Endothelial cell of umbilical vein (primary cell): Measurements from ENCODE around the gene PARP8. TPM values are rescaled to one million over a fixed set of nuclear protein-coding genes. Genes with fewer than 3 reads are reported as not detected.

ENCODE experiments used
- BruUV-seq: library from RNA; stranded (reverse); fragments of 400-500 nt; replicated peaks from 2 replicates; lab custom pipeline; 2021; lab: Mats Ljungman, UMichigan
- CTCF ChIA-PET: fragments of 300-600, 350-600 bp; sonication (Branson Sonifier 250); formaldehyde crosslinking; loops from one replicate; lab custom pipeline; 2021; ENCODE audit warnings: antibody characterized with exemption, inconsistent platforms; lab: Charles Lee
- POLR2A ChIA-PET: fragments of 300-600, 350-600 bp; sonication (Branson Sonifier 250); formaldehyde crosslinking; loops from one replicate; lab custom pipeline; 2021; ENCODE audit warnings: antibody characterized with exemption, inconsistent platforms; lab: Charles Lee
- DNase-seq: peaks from one replicate; pipeline ENCODE4 v3.0.0-alpha.2; 2011; ENCODE audit warnings: low read depth, low spot score
- FAIRE-seq: peaks from 2 replicates; lab custom pipeline; 2011; peaks lifted over from hg19 to GRCh38; lab: Jason Lieb, UNC
- H2AFZ ChIP-seq: 2 replicates; pipeline ENCODE4 v1.6.0; 2012; ENCODE audit warnings: low read depth, low read length, control low read depth, inconsistent platforms
- H3K27ac ChIP-seq: 2 replicates; pipeline ENCODE4 v1.5.1; 2011; ENCODE audit warnings: low read depth, mild to moderate bottlenecking, control low read depth, low read length, moderate library complexity; ENCODE audit not compliant: insufficient read depth
- H3K27me3 ChIP-seq, 2 experiments: 2 replicates each; pipeline versions ENCODE4 v1.6.0 to v1.6.1; 2011; ENCODE audit warnings: low read length in 2 of 2, mixed read lengths in 1 of 2; ENCODE audit not compliant: control insufficient read depth in 2 of 2, insufficient read depth in 2 of 2
- H3K36me3 ChIP-seq, 2 experiments: 2 replicates in 1 of 2; 3 replicates in 1 of 2; pipeline ENCODE4 v1.5.1; 2011; ENCODE audit warnings: low read length in 2 of 2, mild to moderate bottlenecking in 1 of 2, moderate library complexity in 1 of 2; ENCODE audit not compliant: control insufficient read depth in 2 of 2, insufficient read depth in 2 of 2; ENCODE audit errors: extremely low read depth in 1 of 2
- H3K4me1 ChIP-seq: 3 replicates; pipeline ENCODE4 v1.5.1; 2011; ENCODE audit warnings: mild to moderate bottlenecking, low read length; ENCODE audit not compliant: control insufficient read depth, insufficient read depth; ENCODE audit errors: extremely low read depth
- H3K4me2 ChIP-seq: 2 replicates; pipeline ENCODE4 v1.6.1; 2011; ENCODE audit warnings: low read length, control low read depth, mixed read lengths; ENCODE audit not compliant: insufficient read depth
- H3K4me3 ChIP-seq, 3 experiments: fragments of 200-600 bp in 1 of 3; sonication (generic), shearing (Covaris generic) in 1 of 3; replicated peaks in 1 of 3; 2 replicates each; pipeline ENCODE4 v1.5.1; 2011 to 2016; ENCODE audit warnings: control low read depth in 3 of 3, low read length in 3 of 3, mild to moderate bottlenecking in 2 of 3, inconsistent platforms in 1 of 3, low read depth in 1 of 3, moderate library complexity in 1 of 3; ENCODE audit not compliant: insufficient read depth in 1 of 3
- H3K79me2 ChIP-seq: 2 replicates; pipeline ENCODE4 v1.6.0; 2012; ENCODE audit warnings: low read length, inconsistent platforms; ENCODE audit not compliant: control insufficient read depth, insufficient read depth
- H3K9ac ChIP-seq: replicated peaks from 2 replicates; pipeline ENCODE3; 2011; ENCODE audit warnings: low read length, control low read depth; ENCODE audit not compliant: insufficient read depth; ENCODE audit errors: extremely low read depth
- H3K9me1 ChIP-seq: replicated peaks from 3 replicates; pipeline ENCODE4 v1.6.0; 2011; ENCODE audit warnings: mild to moderate bottlenecking, low read length; ENCODE audit not compliant: control insufficient read depth, insufficient read depth; ENCODE audit errors: extremely low read depth
- H3K9me3 ChIP-seq: replicated peaks from 2 replicates; pipeline ENCODE4 v1.5.1; 2012; ENCODE audit warnings: low read length, inconsistent platforms; ENCODE audit not compliant: control insufficient read depth, insufficient read depth
- H4K20me1 ChIP-seq: replicated peaks from 2 replicates; pipeline ENCODE3; 2011; ENCODE audit warnings: mild to moderate bottlenecking, low read length; ENCODE audit not compliant: control insufficient read depth, insufficient read depth; ENCODE audit errors: extremely low read depth
- CTCF ChIP-seq, 2 donors: IDR thresholded peaks; 1 replicate in 1 of 2; 2 replicates in 1 of 2; pipeline ENCODE4 v1.5.1; 2011; ENCODE audit warnings: low read length in 2 of 2, mild to moderate bottlenecking in 2 of 2, moderate library complexity in 2 of 2, control low read depth in 1 of 2, inconsistent platforms in 1 of 2, low read depth in 1 of 2; ENCODE audit not compliant: insufficient read depth in 1 of 2; ENCODE audit errors: extremely low read depth in 1 of 2
- EZH2 ChIP-seq: IDR thresholded peaks from 2 replicates; pipeline ENCODE4 v1.6.1; 2012; ENCODE audit warnings: borderline replicate concordance, low read depth, mild to moderate bottlenecking, moderate library complexity, low read length, inconsistent platforms; ENCODE audit not compliant: severe bottlenecking
- FOS ChIP-seq: IDR thresholded peaks from 2 replicates; pipeline ENCODE4 v1.6.1; 2011; ENCODE audit warnings: mild to moderate bottlenecking, low read length, moderate library complexity, borderline replicate concordance; ENCODE audit not compliant: insufficient read depth
- GATA2 ChIP-seq: IDR thresholded peaks from 2 replicates; pipeline ENCODE4 v1.7.0; 2011; ENCODE audit warnings: low read depth, mild to moderate bottlenecking, moderate library complexity, mixed read lengths, low read length; ENCODE audit not compliant: insufficient read length, insufficient read depth
- JUN ChIP-seq: IDR thresholded peaks from 2 replicates; pipeline ENCODE4 v1.6.1; 2011; ENCODE audit warnings: borderline replicate concordance, low read depth; ENCODE audit not compliant: insufficient read length, insufficient read depth
- MAX ChIP-seq: IDR thresholded peaks from 2 replicates; pipeline ENCODE4 v1.6.1; 2011; ENCODE audit not compliant: insufficient read depth, insufficient read length
- MYC ChIP-seq: IDR thresholded peaks from one replicate; pipeline ENCODE4 v1.6.1; 2011; ENCODE audit warnings: mild to moderate bottlenecking, low read depth, low read length
- POLR2A ChIP-seq: IDR thresholded peaks from 2 replicates; pipeline ENCODE4 v1.6.1; 2012; ENCODE audit warnings: low read depth, mild to moderate bottlenecking, control low read depth, low read length
- POLR2AphosphoS5 ChIP-seq: IDR thresholded peaks from 2 replicates; pipeline ENCODE4 v1.6.1; 2012; ENCODE audit warnings: low read depth, mild to moderate bottlenecking, control low read depth, low read length, moderate library complexity; ENCODE audit not compliant: insufficient read depth
- dilution Hi-C: fragments of 300-500 bp; cut with MboI; formaldehyde crosslinking; loops from one replicate; pipeline ENCODE4 v1.15.0; 2019; ENCODE audit warnings: low sequenced_read_pairs; ENCODE audit not compliant: extremely low pct_ligation_motif_present
- intact Hi-C: fragments of 100-400 bp; cut with micrococcal nuclease; formaldehyde crosslinking; loops from one replicate; pipeline ENCODE4 v1.10.0; 2022
- polyA plus RNA-seq, 4 experiments: library from polyadenylated mRNA; depleted of rRNA in 3 of 4; stranded (reverse) in 3 of 4; unstranded in 1 of 4; fragments of >200 nt; gene quantifications; 2 replicates each; pipeline versions ENCODE4 v1.2.1 to v1.2.3, GENCODE V29; 2011 to 2012; ENCODE audit warnings: missing spikeins in 1 of 4
- total RNA-seq: library from RNA; stranded (reverse); gene quantifications from 2 replicates; pipeline ENCODE4 v1.2.3, GENCODE V29; 2021

PARP8 gene
- total and polyA plus RNA-seq, 2 donors (not counting 3 experiments of a cell fraction or from before 2014, with no cell fraction given), result 0.03 to 0.60 TPM

GRCh38 chr5:50646591-50646990 lies 19.8 kb upstream of the PARP8 start:
- Histone ChIP-seq H4K20me1 (no peaks in the 10 kb centered on the region), H3K9ac (no peak overlapping the region), H2AFZ (no peak overlapping the region), H3K27me3 (no peaks in the 10 kb centered on the region), H3K9me3 (no peaks in the 10 kb centered on the region), H3K79me2 (no peaks in the 10 kb centered on the region), H3K27ac (no peak overlapping the region), H3K4me2 (no peak overlapping the region), H3K9me1 (no peaks in the 10 kb centered on the region), H3K4me1 (no peaks in the 10 kb centered on the region), H3K36me3 (no peaks in the 10 kb centered on the region), H3K4me3 (no peak overlapping the region)
- dilution Hi-C loops, result no loop called here
- intact Hi-C loops, result no loop called here
- TF ChIP-seq MYC (no peak), FOS (no peak), POLR2A (no peak), CTCF (IDR thresholded peaks at IDR 0.05; ENCODE audit: extremely low read depth in 1 of 2, insufficient read depth in 1 of 2, low read depth in 1 of 2, low read length in 2 of 2) (no peak)
- BruUV-seq, result no TSS peak
- no peak for DNase-seq
- POLR2A ChIA-PET, result no interaction called here
- no peak for FAIRE-seq
- CTCF ChIA-PET, result no interaction called here

- no peak overlapping the region for H2AFZ ChIP-seq
- DNase-seq (no peak), FAIRE-seq (no peak)
- intact Hi-C loops (no loop called here), dilution Hi-C loops (no loop called here)
- H4K20me1 ChIP-seq, result no peaks in the 10 kb centered on the region
- H3K36me3 ChIP-seq, result no peaks in the 10 kb centered on the region
- POLR2A ChIA-PET, result no interaction called here
- no peak overlapping the region for H3K4me2 ChIP-seq
- H3K27ac ChIP-seq, result no peak overlapping the region
- CTCF ChIA-PET, result no interaction called here
- H3K4me3 ChIP-seq, result no peak overlapping the region
- no peaks in the 10 kb centered on the region for H3K4me1 ChIP-seq
- no peaks in the 10 kb centered on the region for H3K9me1 ChIP-seq
- BruUV-seq, result no TSS peak
- no peaks in the 10 kb centered on the region for H3K27me3 ChIP-seq
- H3K79me2 ChIP-seq, result no peaks in the 10 kb centered on the region
- no peak overlapping the region for H3K9ac ChIP-seq
- H3K9me3 ChIP-seq, result no peaks in the 10 kb centered on the region
- TF ChIP-seq MYC (no peak), MAX (no peak), GATA2 (no peak), CTCF (IDR thresholded peaks at IDR 0.05; ENCODE audit: extremely low read depth in 1 of 2, insufficient read depth in 1 of 2, low read depth in 1 of 2, low read length in 2 of 2) (no peak), POLR2AphosphoS5 (no peak), POLR2A (no peak), EZH2 (no peak), JUN (no peak), FOS (no peak)
Observed at GRCh38 chr5:50647726-50648125, 18.7 kb upstream of the PARP8 start.
